HEK293T (cell line): ENCODE data around the gene STX1B.

ENCODE experiments used
- ARNT ChIP-seq: fragments of 450-650 bp; IDR thresholded peaks from 2 replicates; pipeline ENCODE4 v1.6.1; 2017; ENCODE audit warnings: mild to moderate bottlenecking
- BHLHE40 ChIP-seq: fragments of 450-650 bp; IDR thresholded peaks from 2 replicates; pipeline ENCODE4 v1.6.1; 2016; ENCODE audit warnings: mild to moderate bottlenecking, moderate library complexity, borderline replicate concordance
- FOXA1 ChIP-seq: fragments of 450-650 bp; IDR thresholded peaks from 2 replicates; pipeline ENCODE4 v1.6.1; 2016; ENCODE audit warnings: mild to moderate bottlenecking
- FOXK2 ChIP-seq: fragments of 450-650 bp; IDR thresholded peaks from 2 replicates; pipeline ENCODE4 v1.6.1; 2016; ENCODE audit warnings: mild to moderate bottlenecking
- FOXM1 ChIP-seq: fragments of 450-650 bp; IDR thresholded peaks from 2 replicates; pipeline ENCODE4 v1.6.1; 2017; ENCODE audit warnings: mild to moderate bottlenecking, borderline replicate concordance
- SP1 ChIP-seq: fragments of 450-650 bp; IDR thresholded peaks from 2 replicates; pipeline ENCODE4 v1.6.1; 2017
- TARDBP ChIP-seq: fragments of 450-650 bp; IDR thresholded peaks from 2 replicates; pipeline ENCODE4 v1.6.1; 2016

DNA sequence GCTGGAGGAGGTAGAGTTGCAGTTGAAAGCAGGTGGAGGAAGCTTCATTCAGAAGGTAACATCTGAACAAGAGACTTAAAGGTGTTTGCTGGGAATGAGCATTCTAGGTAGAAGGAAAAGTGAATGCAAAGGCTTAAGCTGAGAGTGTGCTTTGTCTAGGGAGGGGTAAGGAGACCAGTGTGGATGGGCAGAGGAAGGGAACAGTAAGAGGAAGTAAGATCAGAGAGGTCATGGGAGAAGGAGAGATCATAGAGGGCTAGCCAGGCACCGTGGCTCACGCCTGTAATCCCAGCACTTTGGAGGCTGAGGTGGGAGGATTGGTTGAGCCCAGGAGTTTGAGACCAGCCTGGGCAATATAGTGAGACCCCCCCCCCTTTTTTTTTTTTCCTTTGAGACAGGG is 26.3 kb upstream of the STX1B start:
- TF ChIP-seq SP1 = no peak
- no peak for TF ChIP-seq BHLHE40
- TF ChIP-seq ARNT = no peak
- TF ChIP-seq TARDBP = no peak
- no peak for TF ChIP-seq FOXA1
- TF ChIP-seq FOXM1 = no peak
- no peak for TF ChIP-seq FOXK2
